Neural cell (in vitro differentiated cells): ENCODE results near the gene CAP2. TPM values are rescaled to one million over a fixed set of nuclear protein-coding genes. Genes with fewer than 3 reads are reported as not detected.

ENCODE experiments used
- H2AFZ ChIP-seq: fragments of 200-600, 300-800 bp; sonication (generic), shearing (Covaris generic); 2 replicates; pipeline ENCODE4 v1.6.0; 2014; ENCODE audit warnings: low read depth, mild to moderate bottlenecking, antibody characterized with exemption, low read length, moderate library complexity
- H3F3A ChIP-seq: fragments of 200-600 bp; shearing (Covaris generic); 2 replicates; pipeline ENCODE4 v1.6.1; 2016; ENCODE audit warnings: mild to moderate bottlenecking, moderate library complexity, mixed read lengths, antibody characterized with exemption, low read length; ENCODE audit not compliant: insufficient read depth, poor library complexity, severe bottlenecking
- H3K27ac ChIP-seq: fragments of 200-600, 300-800 bp; sonication (generic), shearing (Covaris generic); 2 replicates; pipeline ENCODE4 v1.5.1; 2014; ENCODE audit warnings: mild to moderate bottlenecking, low read length, moderate library complexity
- H3K27me3 ChIP-seq: fragments of 300-800, 200-600 bp; sonication (generic), shearing (Covaris generic); 2 replicates; pipeline ENCODE4 v1.6.0; 2014; ENCODE audit warnings: mild to moderate bottlenecking, low read depth, low read length, moderate library complexity; ENCODE audit not compliant: insufficient read depth
- H3K36me3 ChIP-seq: fragments of 300-800, 200-600 bp; sonication (generic), shearing (Covaris generic); 2 replicates; pipeline ENCODE4 v1.5.1; 2014; ENCODE audit warnings: mild to moderate bottlenecking, antibody characterized with exemption, low read length, moderate library complexity; ENCODE audit not compliant: insufficient read depth
- H3K4me2 ChIP-seq: fragments of 300-800, 200-600 bp; sonication (generic), shearing (Covaris generic); 2 replicates; pipeline ENCODE4 v1.6.0; 2014; ENCODE audit warnings: mild to moderate bottlenecking, low read length
- H3K4me3 ChIP-seq: fragments of 300-800, 200-600 bp; sonication (generic), shearing (Covaris generic); 2 replicates; pipeline ENCODE4 v1.5.1; 2014; ENCODE audit warnings: mild to moderate bottlenecking, low read length, moderate library complexity
- H3K79me2 ChIP-seq: fragments of 200-600 bp; shearing (Covaris generic); replicated peaks from 2 replicates; pipeline ENCODE4 v1.6.0; 2014; ENCODE audit warnings: mild to moderate bottlenecking, low read length, moderate library complexity; ENCODE audit not compliant: insufficient read depth
- H3K9ac ChIP-seq: fragments of 300-800, 200-600 bp; sonication (generic), shearing (Covaris generic); 2 replicates; pipeline ENCODE4 v1.6.1; 2016; ENCODE audit warnings: mild to moderate bottlenecking, low read length, mixed read lengths
- H3K9me2 ChIP-seq: fragments of 200-600 bp; shearing (Covaris generic); 2 replicates; pipeline ENCODE4 v1.6.1; 2016; ENCODE audit warnings: mild to moderate bottlenecking, low read length, mixed read lengths; ENCODE audit not compliant: insufficient read depth
- H3K9me3 ChIP-seq: fragments of 200-600, 300-800 bp; sonication (generic), shearing (Covaris generic); 2 replicates; pipeline ENCODE4 v1.6.1; 2016; ENCODE audit warnings: mild to moderate bottlenecking, mixed run types, low read length, moderate library complexity, mixed read lengths
- H4K20me1 ChIP-seq: fragments of 200-600 bp; shearing (Covaris generic); 2 replicates; pipeline ENCODE4 v1.6.1; 2016; ENCODE audit warnings: mild to moderate bottlenecking, mixed run types; ENCODE audit not compliant: insufficient read depth
- EP300 ChIP-seq: fragments of 450-650 bp; conservative IDR thresholded peaks from 2 replicates; pipeline ENCODE4 v1.6.1; 2014; ENCODE audit warnings: antibody characterized with exemption, mild to moderate bottlenecking, moderate library complexity; ENCODE audit not compliant: poor library complexity, severe bottlenecking
- EZH2 ChIP-seq: fragments of 200-600, 300-800 bp; shearing (Covaris generic), sonication (generic); IDR thresholded peaks from 2 replicates; pipeline ENCODE4 v1.6.1; 2014; ENCODE audit warnings: antibody characterized with exemption, low read length, borderline replicate concordance, mild to moderate bottlenecking; ENCODE audit not compliant: insufficient read depth, poor library complexity, severe bottlenecking
- MXI1 ChIP-seq: fragments of 450-650 bp; conservative IDR thresholded peaks from 2 replicates; pipeline ENCODE4 v1.6.1; 2014; ENCODE audit warnings: antibody characterized with exemption, mild to moderate bottlenecking; ENCODE audit not compliant: poor library complexity, severe bottlenecking
- POLR2AphosphoS5 ChIP-seq: IDR thresholded peaks from 2 replicates; pipeline ENCODE4 v1.6.1; 2012
- RAD21 ChIP-seq: fragments of 450-650 bp; conservative IDR thresholded peaks from 2 replicates; pipeline ENCODE4 v1.6.1; 2014; ENCODE audit warnings: antibody characterized with exemption, mild to moderate bottlenecking, moderate library complexity
- REST ChIP-seq: IDR thresholded peaks from 2 replicates; pipeline ENCODE4 v1.6.1; 2012; ENCODE audit warnings: borderline replicate concordance
- SMC3 ChIP-seq: fragments of 450-650 bp; conservative IDR thresholded peaks from 2 replicates; pipeline ENCODE4 v1.6.1; 2014; ENCODE audit warnings: antibody characterized with exemption, mild to moderate bottlenecking, moderate library complexity; ENCODE audit not compliant: poor library complexity
- TAF1 ChIP-seq: IDR thresholded peaks from 2 replicates; pipeline ENCODE4 v1.6.1; 2012; ENCODE audit warnings: low read depth
- polyA plus RNA-seq: library from polyadenylated mRNA; depleted of rRNA; stranded (reverse); fragments of >200 nt; gene quantifications from 2 replicates; pipeline ENCODE4 v1.2.3, GENCODE V29; 2014
- TF ChIP-seq, protein P1 (sequence below): fragments of 450-650 bp; IDR thresholded peaks from 2 replicates; pipeline ENCODE4 v1.5.1; 2014; ENCODE audit warnings: antibody characterized with exemption, mild to moderate bottlenecking, moderate library complexity; ENCODE audit not compliant: poor library complexity, severe bottlenecking

Gene CAP2
- polyA plus RNA-seq, 1 donor from 2014 or later: 13.4 TPM

DNA sequence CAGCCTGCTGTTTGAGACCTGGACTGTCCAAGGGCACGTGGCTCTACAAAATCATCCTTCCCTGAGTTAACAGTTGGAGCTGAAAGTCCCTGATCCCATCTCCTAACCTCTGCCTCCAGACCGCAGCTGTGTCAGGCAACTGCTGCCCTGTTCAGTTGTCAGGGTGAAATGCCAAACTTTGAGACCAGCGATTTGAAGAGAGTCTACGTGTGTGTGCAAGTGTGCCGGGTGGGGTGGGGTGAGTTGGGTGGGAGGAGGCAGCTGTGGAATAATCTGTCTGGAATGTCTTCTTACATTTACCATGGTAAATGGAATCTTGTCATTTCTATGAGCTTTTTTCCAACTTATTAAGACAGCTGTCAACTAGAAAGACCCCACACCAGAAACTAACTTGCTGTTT is 125.7 kb downstream of the CAP2 start:
- no peaks in the 10 kb centered on the region for H4K20me1 ChIP-seq
- no peaks in the 10 kb centered on the region for H3K79me2 ChIP-seq
- no peaks in the 10 kb centered on the region for H3F3A ChIP-seq
- H3K4me2 ChIP-seq: no peak overlapping the region
- H2AFZ ChIP-seq: no peak overlapping the region
- no peaks in the 10 kb centered on the region for H3K27me3 ChIP-seq
- TF ChIP-seq TAF1 (no peak), MXI1 (no peak), SMC3 (no peak), RAD21 (no peak), REST (no peak), POLR2AphosphoS5 (no peak), EP300 (no peak), EZH2 (no peak)
- TF ChIP-seq, protein P1, sequence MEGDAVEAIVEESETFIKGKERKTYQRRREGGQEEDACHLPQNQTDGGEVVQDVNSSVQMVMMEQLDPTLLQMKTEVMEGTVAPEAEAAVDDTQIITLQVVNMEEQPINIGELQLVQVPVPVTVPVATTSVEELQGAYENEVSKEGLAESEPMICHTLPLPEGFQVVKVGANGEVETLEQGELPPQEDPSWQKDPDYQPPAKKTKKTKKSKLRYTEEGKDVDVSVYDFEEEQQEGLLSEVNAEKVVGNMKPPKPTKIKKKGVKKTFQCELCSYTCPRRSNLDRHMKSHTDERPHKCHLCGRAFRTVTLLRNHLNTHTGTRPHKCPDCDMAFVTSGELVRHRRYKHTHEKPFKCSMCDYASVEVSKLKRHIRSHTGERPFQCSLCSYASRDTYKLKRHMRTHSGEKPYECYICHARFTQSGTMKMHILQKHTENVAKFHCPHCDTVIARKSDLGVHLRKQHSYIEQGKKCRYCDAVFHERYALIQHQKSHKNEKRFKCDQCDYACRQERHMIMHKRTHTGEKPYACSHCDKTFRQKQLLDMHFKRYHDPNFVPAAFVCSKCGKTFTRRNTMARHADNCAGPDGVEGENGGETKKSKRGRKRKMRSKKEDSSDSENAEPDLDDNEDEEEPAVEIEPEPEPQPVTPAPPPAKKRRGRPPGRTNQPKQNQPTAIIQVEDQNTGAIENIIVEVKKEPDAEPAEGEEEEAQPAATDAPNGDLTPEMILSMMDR: no peak
- no peak overlapping the region for H3K9ac ChIP-seq
- H3K4me3 ChIP-seq: no peak overlapping the region
- H3K9me2 ChIP-seq: no peaks in the 10 kb centered on the region
- H3K9me3 ChIP-seq: no peaks in the 10 kb centered on the region
- no peak overlapping the region for H3K27ac ChIP-seq
- no peaks in the 10 kb centered on the region for H3K36me3 ChIP-seq

DNA sequence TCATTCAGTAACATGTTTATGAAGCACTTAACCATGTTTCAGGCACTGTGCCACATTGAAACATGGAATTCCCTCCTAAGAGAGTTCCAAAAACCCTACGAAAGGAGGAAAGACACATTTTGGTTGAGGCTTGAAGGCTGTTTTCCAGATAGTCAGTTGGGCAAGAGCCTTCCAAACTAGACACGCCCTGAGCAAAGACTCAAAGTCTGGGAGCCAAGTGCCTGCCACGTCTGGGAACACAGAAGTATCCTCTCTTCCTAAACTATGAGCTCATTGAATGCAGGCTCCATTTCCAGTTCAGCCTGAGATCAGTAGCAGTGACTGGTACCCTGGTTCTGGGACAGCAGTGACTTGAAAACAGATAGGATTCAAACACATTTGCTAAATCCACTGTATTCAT is 132.2 kb downstream of the CAP2 start:
- no peak overlapping the region for H3K27ac ChIP-seq
- TF ChIP-seq SMC3 (no peak), POLR2AphosphoS5 (no peak)
- no peak overlapping the region for H3K9ac ChIP-seq
- H3K79me2 ChIP-seq: no peaks in the 10 kb centered on the region
- H3K27me3 ChIP-seq: no peaks in the 10 kb centered on the region
- H3K36me3 ChIP-seq: no peaks in the 10 kb centered on the region
- no peaks in the 10 kb centered on the region for H3K9me3 ChIP-seq
- H4K20me1 ChIP-seq: no peaks in the 10 kb centered on the region
- H3K4me2 ChIP-seq: no peak overlapping the region
- H2AFZ ChIP-seq: no peak overlapping the region
- H3K9me2 ChIP-seq: no peaks in the 10 kb centered on the region
- no peaks in the 10 kb centered on the region for H3F3A ChIP-seq
- H3K4me3 ChIP-seq: no peak overlapping the region

DNA sequence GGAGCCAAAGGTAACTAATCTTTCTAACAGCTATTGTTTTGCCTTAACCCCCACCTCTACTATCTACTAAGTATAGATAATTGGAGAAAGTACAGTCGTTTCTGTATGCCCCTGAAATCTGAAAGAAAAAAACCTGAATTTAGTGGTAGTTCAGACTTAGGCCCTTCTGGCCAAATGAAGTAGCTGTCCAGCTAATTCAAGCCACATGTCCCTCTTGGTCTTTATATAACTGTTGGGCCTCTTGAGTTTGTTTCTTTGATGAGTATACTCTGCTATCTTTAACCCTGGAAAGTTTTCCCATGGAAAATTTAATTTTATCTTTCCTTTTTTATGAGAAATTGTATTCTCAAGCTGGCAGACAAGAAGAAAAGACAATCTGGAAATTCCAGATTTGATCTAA is 133.7 kb downstream of the CAP2 start:
- H3K9ac ChIP-seq: no peak overlapping the region
- H4K20me1 ChIP-seq: no peaks in the 10 kb centered on the region
- no peaks in the 10 kb centered on the region for H3K9me3 ChIP-seq

More for the DNA sequence above, 133.7 kb downstream of the CAP2 start:
- no peaks in the 10 kb centered on the region for H3F3A ChIP-seq
- H3K4me2 ChIP-seq: no peak overlapping the region
- H3K4me3 ChIP-seq: no peak overlapping the region
- TF ChIP-seq, protein P1: no peak
- TF ChIP-seq MXI1: no peak
- no peak for TF ChIP-seq EZH2
- no peak for TF ChIP-seq EP300
- no peak for TF ChIP-seq RAD21
- no peak overlapping the region for H3K27ac ChIP-seq
- H3K9me2 ChIP-seq: no peaks in the 10 kb centered on the region
- H3K79me2 ChIP-seq: no peaks in the 10 kb centered on the region
- no peak overlapping the region for H2AFZ ChIP-seq
- no peaks in the 10 kb centered on the region for H3K36me3 ChIP-seq
- no peaks in the 10 kb centered on the region for H3K27me3 ChIP-seq
